Measurements from ENCODE around the gene CYLD. TPM values are rescaled to one million over a fixed set of nuclear protein-coding genes. Genes with fewer than 3 reads are reported as not detected.
A peak's percentile ranks its signal among the peaks of the same experiment; 100 is the strongest.

Gene CYLD
- total and polyA plus RNA-seq, 4 donors = 15.3 to 90.5 (median 26.0) TPM

DNA sequence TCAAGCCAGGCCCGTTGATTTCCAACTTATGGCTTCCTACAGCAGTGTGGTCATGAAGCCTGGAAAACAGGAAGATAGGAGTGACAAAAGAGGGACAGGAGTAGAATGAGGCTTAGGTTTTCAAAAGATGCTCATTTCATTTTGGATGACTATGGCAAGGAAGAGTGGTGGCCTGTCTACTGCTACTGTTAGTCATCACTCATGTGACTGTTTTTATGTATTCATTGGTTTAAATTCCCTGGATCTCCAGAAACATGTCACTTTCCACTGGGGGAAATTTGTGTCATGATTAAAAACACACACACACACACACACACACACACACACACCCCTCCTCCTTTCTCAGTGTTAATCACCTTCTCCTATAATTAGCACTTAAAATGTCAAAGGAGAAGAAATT is 1.1 kb upstream of the CYLD start:
- H3K9ac ChIP-seq (ENCODE audit: insufficient read depth in 1 of 2, low read length in 2 of 2) = no peak overlapping the region
- ATAC-seq (ENCODE audit: insufficient read depth, low FRiP score) (no peak), DNase-seq (no peak)
- peak overlapping the region in 1 of 2 donors; percentile 76 for H3K27ac ChIP-seq (ENCODE audit: low read depth in 1 of 2, low read length in 1 of 2)
- 55 to 60% methylated on average over 1 of the region's 1 CpG for WGBS, 2 donors
- no peaks in the 10 kb centered on the region for H3K36me3 ChIP-seq (ENCODE audit: control insufficient read depth in 4 of 4, insufficient read depth in 4 of 4, low read length in 4 of 4)
- H3K4me1 ChIP-seq (ENCODE audit: control insufficient read depth in 5 of 5, insufficient read depth in 5 of 5, low read length in 5 of 5) = peaks cover 4 to 14% (median 6%) of the 10 kb centered on the region in 5 donors
- H3K4me3 ChIP-seq = no peak overlapping the region
- H3K27me3 ChIP-seq (ENCODE audit: control insufficient read depth in 3 of 3, insufficient read depth in 3 of 3, low read length in 2 of 3) = no peaks in the 10 kb centered on the region
- H3K9me3 ChIP-seq (ENCODE audit: control insufficient read depth in 4 of 4, insufficient read depth in 3 of 4, low read length in 3 of 4) = no peaks in the 10 kb centered on the region
- TF ChIP-seq, protein P1, sequence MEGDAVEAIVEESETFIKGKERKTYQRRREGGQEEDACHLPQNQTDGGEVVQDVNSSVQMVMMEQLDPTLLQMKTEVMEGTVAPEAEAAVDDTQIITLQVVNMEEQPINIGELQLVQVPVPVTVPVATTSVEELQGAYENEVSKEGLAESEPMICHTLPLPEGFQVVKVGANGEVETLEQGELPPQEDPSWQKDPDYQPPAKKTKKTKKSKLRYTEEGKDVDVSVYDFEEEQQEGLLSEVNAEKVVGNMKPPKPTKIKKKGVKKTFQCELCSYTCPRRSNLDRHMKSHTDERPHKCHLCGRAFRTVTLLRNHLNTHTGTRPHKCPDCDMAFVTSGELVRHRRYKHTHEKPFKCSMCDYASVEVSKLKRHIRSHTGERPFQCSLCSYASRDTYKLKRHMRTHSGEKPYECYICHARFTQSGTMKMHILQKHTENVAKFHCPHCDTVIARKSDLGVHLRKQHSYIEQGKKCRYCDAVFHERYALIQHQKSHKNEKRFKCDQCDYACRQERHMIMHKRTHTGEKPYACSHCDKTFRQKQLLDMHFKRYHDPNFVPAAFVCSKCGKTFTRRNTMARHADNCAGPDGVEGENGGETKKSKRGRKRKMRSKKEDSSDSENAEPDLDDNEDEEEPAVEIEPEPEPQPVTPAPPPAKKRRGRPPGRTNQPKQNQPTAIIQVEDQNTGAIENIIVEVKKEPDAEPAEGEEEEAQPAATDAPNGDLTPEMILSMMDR (IDR thresholded peaks at IDR 0.05; ENCODE audit: control extremely low read depth, extremely low read depth) = no peak

DNA sequence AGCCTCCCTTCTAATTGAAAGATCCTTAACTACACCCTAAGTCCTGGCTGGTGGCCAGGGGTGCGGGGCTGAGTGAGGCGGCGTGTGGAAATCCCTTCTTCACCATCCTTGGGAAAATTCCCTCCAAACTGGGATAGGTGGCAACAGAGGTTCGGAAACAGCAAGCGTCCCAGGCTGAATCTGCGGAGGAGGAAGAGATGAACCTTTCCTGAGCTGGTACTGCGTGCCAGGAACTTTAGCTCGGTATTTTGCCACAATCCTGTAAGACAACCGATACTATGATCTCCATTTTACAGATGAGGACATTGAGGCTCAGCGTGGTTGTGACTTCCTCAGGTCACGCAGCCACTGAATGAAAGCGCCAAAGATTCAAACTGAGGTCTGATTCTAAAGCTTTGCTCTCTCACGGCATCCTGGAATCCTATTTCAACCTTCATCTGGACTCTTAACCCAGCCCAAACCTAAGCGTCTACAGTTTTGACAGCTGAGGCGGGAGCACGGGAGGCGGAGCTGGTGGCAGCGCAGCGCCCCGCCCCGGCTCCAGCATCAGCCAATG is 583 bp upstream of the CYLD start:
- Histone ChIP-seq H3K4me3 (no peak overlapping the region), H3K4me1 (ENCODE audit: control insufficient read depth in 5 of 5, insufficient read depth in 5 of 5, low read length in 5 of 5) (peaks cover 4 to 14% (median 6%) of the 10 kb centered on the region in 5 donors), H3K27me3 (ENCODE audit: control insufficient read depth in 3 of 3, insufficient read depth in 3 of 3, low read length in 2 of 3) (no peaks in the 10 kb centered on the region), H3K27ac (ENCODE audit: low read depth in 1 of 2, low read length in 1 of 2) (peak overlapping the region; percentile 76 to 86), H3K36me3 (ENCODE audit: control insufficient read depth in 4 of 4, insufficient read depth in 4 of 4, low read length in 4 of 4) (no peaks in the 10 kb centered on the region), H3K9ac (ENCODE audit: insufficient read depth in 1 of 2, low read length in 2 of 2) (peak overlapping the region in 1 of 2 donors; percentile 79), H3K9me3 (ENCODE audit: control insufficient read depth in 4 of 4, insufficient read depth in 3 of 4, low read length in 3 of 4) (no peaks in the 10 kb centered on the region)
- ATAC-seq (ENCODE audit: insufficient read depth, low FRiP score) = no peak
- DNase-seq = peak in 1 of 3 donors; percentile 18
- 6 to 14% methylated on average over 21 of the region's 21 CpGs for WGBS, 2 donors
- TF ChIP-seq, protein P1 (IDR thresholded peaks at IDR 0.05; ENCODE audit: control extremely low read depth, extremely low read depth) = no peak

DNA sequence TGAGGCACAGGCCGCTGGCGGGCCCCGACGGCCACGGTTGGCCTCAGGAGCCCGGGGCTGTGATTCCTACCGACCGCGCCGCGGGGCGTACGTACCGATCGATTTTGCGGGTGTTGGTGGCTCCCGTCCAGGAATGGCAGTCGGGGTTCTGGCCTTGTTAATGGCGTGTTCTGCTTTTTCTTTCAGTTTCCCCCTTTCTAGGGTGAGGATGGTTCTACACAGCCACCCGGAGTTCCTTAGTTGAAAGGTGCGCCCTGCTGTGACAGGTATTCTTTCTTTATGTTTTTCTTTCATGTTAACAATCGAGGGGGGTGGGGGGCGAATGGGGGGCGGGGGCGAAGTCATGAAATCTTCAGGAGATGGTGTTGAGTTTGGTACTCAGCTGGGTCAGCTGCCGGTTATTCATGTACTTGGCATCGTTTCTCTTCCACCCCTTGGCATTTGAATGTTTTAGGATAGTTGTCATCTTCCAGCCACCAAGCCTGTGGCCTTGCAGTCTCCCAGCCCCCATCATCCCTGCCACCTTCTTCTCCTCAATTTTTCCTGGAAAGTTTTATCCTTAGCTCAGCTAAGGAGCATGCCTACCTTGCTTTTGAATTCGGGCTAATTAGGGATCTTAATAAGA is 802 bp downstream of the CYLD start:
- no peaks in the 10 kb centered on the region for H3K9me3 ChIP-seq (ENCODE audit: control insufficient read depth in 4 of 4, insufficient read depth in 3 of 4, low read length in 3 of 4)
- TF ChIP-seq, protein P1 (IDR thresholded peaks at IDR 0.05; ENCODE audit: control extremely low read depth, extremely low read depth) = no peak
- peak overlapping the region; percentile 18 to 87 for H3K9ac ChIP-seq (ENCODE audit: insufficient read depth in 1 of 2, low read length in 2 of 2)
- H3K36me3 ChIP-seq (ENCODE audit: control insufficient read depth in 4 of 4, insufficient read depth in 4 of 4, low read length in 4 of 4) = no peaks in the 10 kb centered on the region
- no peaks in the 10 kb centered on the region for H3K27me3 ChIP-seq (ENCODE audit: control insufficient read depth in 3 of 3, insufficient read depth in 3 of 3, low read length in 2 of 3)
- peak overlapping the region; percentile 87 to 95 for H3K27ac ChIP-seq (ENCODE audit: low read depth in 1 of 2, low read length in 1 of 2)
- H3K4me1 ChIP-seq (ENCODE audit: control insufficient read depth in 5 of 5, insufficient read depth in 5 of 5, low read length in 5 of 5) = peaks cover 3 to 21% (median 6%) of the 10 kb centered on the region in 5 donors
- 1% methylated on average over 28 of the region's 28 CpGs for WGBS, 2 donors
- DNase-seq = peak in 2 of 3 donors; percentile 30 to 35
- peak overlapping the region; percentile 84 for H3K4me3 ChIP-seq
- ATAC-seq (ENCODE audit: insufficient read depth, low FRiP score) = no peak

All from lung (tissue), 12 donors.